Measurements from ENCODE around the gene GCN1.

- TF ChIP-seq CTCF (IDR thresholded peaks at IDR 0.05) = no peak
- no peak for TF ChIP-seq POLR2A (IDR thresholded peaks at IDR 0.05)
- no peak for TF ChIP-seq EP300 (IDR thresholded peaks at IDR 0.05)
- no peak for TF ChIP-seq POLR2AphosphoS5 (IDR thresholded peaks at IDR 0.05)
Observed at GRCh38 chr12:120227233-120228040, 32.9 kb upstream of the GCN1 start.
